Measurements from ENCODE around the gene ADARB2.

DNA sequence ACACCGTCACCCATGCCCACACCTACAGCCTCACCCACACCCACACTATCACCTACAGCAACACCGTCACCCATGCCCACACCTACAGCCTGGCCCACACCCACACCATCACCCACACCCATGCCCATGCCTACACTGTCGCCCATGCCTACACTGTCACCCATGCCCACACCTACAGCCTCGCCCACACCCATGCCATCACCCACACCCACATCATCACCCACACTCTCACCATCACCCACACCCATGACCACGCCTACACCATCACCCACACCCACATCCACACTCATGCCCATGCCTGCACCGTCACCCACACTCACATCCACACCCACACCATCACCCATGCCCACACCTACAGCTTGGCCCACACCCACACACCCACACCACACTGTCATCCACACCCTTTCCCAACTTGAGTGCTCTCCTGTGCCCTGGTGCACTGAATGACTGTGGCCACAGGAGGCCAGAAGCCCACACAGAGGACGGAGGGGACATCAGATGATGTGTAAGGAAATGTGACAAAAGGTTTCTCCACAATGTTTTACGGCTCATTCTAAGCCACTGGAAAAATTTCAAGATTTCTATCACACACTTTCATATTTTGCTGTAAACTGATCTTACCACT lies 527.9 kb downstream of the ADARB2 start:
- no peak for TF ChIP-seq TAF1 (IDR thresholded peaks at IDR 0.05; ENCODE audit: low read depth, low read length)
- TF ChIP-seq POLR2A (IDR thresholded peaks at IDR 0.05; ENCODE audit: low read depth, low read length) = no peak
- TF ChIP-seq POLR2AphosphoS5 (IDR thresholded peaks at IDR 0.05; ENCODE audit: low read depth, low read length) = no peak
- TF ChIP-seq PAX5 (IDR thresholded peaks at IDR 0.05; ENCODE audit: insufficient read depth, low read length, severe bottlenecking) = no peak
